ENCODE data around the gene MAGEB17.
"Not testable (repeated sequence)": the region's sequence is repeated elsewhere in the genome, so short reads cannot be mapped to it uniquely, and the experiment has no call there.

MAGEB17 gene

GRCh38 chrX:16140983-16141382 is 26.3 kb upstream of the MAGEB17 start:
- H3K9ac ChIP-seq (ENCODE audit: low read length) = no peak overlapping the region
- H3K9me3 ChIP-seq (ENCODE audit: control insufficient read depth, low read length) = no peaks in the 10 kb centered on the region
- no peak overlapping the region for H3K4me3 ChIP-seq (ENCODE audit: low read length)

GRCh38 chrX:16141422-16142245 is 25.6 kb upstream of the MAGEB17 start:
- Histone ChIP-seq H3K4me3 (ENCODE audit: low read length) (no peak overlapping the region), H3K9me3 (ENCODE audit: control insufficient read depth, low read length) (no peaks in the 10 kb centered on the region), H3K4me1 (ENCODE audit: control insufficient read depth, insufficient read depth, low read length) (no peaks in the 10 kb centered on the region), H3K27me3 (ENCODE audit: control insufficient read depth, insufficient read depth, low read length) (no peaks in the 10 kb centered on the region), H3K9ac (ENCODE audit: low read length) (no peak overlapping the region), H3K36me3 (ENCODE audit: control insufficient read depth, insufficient read depth, low read length) (no peaks in the 10 kb centered on the region)

More at GRCh38 chrX:16140983-16141382, 26.3 kb upstream of the MAGEB17 start:
- H3K4me1 ChIP-seq (ENCODE audit: control insufficient read depth, insufficient read depth, low read length) = no peaks in the 10 kb centered on the region
- H3K36me3 ChIP-seq (ENCODE audit: control insufficient read depth, insufficient read depth, low read length) = no peaks in the 10 kb centered on the region
- no peaks in the 10 kb centered on the region for H3K27me3 ChIP-seq (ENCODE audit: control insufficient read depth, insufficient read depth, low read length)

- H3K9me3 ChIP-seq (ENCODE audit: control insufficient read depth, low read length) = no peaks in the 10 kb centered on the region
- no peak overlapping the region for H3K9ac ChIP-seq (ENCODE audit: low read length)
- H3K36me3 ChIP-seq (ENCODE audit: control insufficient read depth, insufficient read depth, low read length) = no peaks in the 10 kb centered on the region
- no peaks in the 10 kb centered on the region for H3K4me1 ChIP-seq (ENCODE audit: control insufficient read depth, insufficient read depth, low read length)
- H3K27me3 ChIP-seq (ENCODE audit: control insufficient read depth, insufficient read depth, low read length) = no peaks in the 10 kb centered on the region
- no peak overlapping the region for H3K4me3 ChIP-seq (ENCODE audit: low read length)
Measured at GRCh38 chrX:16142246-16142558, 25.1 kb upstream of the MAGEB17 start.

GRCh38 chrX:16143968-16144367 is 23.3 kb upstream of the MAGEB17 start:
- no peaks in the 10 kb centered on the region for H3K36me3 ChIP-seq (ENCODE audit: control insufficient read depth, insufficient read depth, low read length)

GRCh38 chrX:16144420-16144819 is 22.9 kb upstream of the MAGEB17 start:
- H3K9ac ChIP-seq (ENCODE audit: low read length) = no peak overlapping the region
- H3K4me1 ChIP-seq (ENCODE audit: control insufficient read depth, insufficient read depth, low read length) = no peaks in the 10 kb centered on the region
- H3K9me3 ChIP-seq (ENCODE audit: control insufficient read depth, low read length) = no peaks in the 10 kb centered on the region
- no peaks in the 10 kb centered on the region for H3K27me3 ChIP-seq (ENCODE audit: control insufficient read depth, insufficient read depth, low read length)
- H3K4me3 ChIP-seq (ENCODE audit: low read length) = no peak overlapping the region
- H3K36me3 ChIP-seq (ENCODE audit: control insufficient read depth, insufficient read depth, low read length) = no peaks in the 10 kb centered on the region

More at GRCh38 chrX:16143968-16144367, 23.3 kb upstream of the MAGEB17 start:
- no peak overlapping the region for H3K9ac ChIP-seq (ENCODE audit: low read length)
- H3K4me1 ChIP-seq (ENCODE audit: control insufficient read depth, insufficient read depth, low read length) = no peaks in the 10 kb centered on the region
- H3K4me3 ChIP-seq (ENCODE audit: low read length) = no peak overlapping the region
- no peaks in the 10 kb centered on the region for H3K9me3 ChIP-seq (ENCODE audit: control insufficient read depth, low read length)
- no peaks in the 10 kb centered on the region for H3K27me3 ChIP-seq (ENCODE audit: control insufficient read depth, insufficient read depth, low read length)

DNA sequence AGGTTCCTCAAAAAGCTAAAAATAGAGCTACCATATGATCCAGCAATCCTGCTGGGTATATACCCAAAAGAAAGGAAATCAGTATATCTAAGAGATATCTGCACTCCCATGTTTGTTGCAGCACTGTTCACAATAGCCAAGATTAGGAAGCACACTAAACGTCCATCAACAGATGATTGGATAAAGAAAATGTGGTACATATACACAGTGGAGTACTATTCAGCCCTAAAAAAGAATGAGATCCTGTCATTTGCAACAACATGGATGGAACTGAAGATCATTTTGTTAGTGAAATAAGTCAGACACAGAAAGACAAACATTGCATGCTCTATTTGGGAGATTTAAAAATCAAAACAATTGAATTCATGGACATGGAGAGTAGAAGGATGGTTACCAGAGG is 22.2 kb upstream of the MAGEB17 start:
- not testable (repeated sequence) for H3K9ac ChIP-seq (ENCODE audit: low read length); H3K4me3 ChIP-seq (ENCODE audit: low read length); H3K27me3 ChIP-seq (ENCODE audit: control insufficient read depth, insufficient read depth, low read length); H3K9me3 ChIP-seq (ENCODE audit: control insufficient read depth, low read length); H3K36me3 ChIP-seq (ENCODE audit: control insufficient read depth, insufficient read depth, low read length); H3K4me1 ChIP-seq (ENCODE audit: control insufficient read depth, insufficient read depth, low read length)

- Histone ChIP-seq H3K4me1 (ENCODE audit: control insufficient read depth, insufficient read depth, low read length) (no peaks in the 10 kb centered on the region), H3K9ac (ENCODE audit: low read length) (no peak overlapping the region), H3K27me3 (ENCODE audit: control insufficient read depth, insufficient read depth, low read length) (no peaks in the 10 kb centered on the region), H3K9me3 (ENCODE audit: control insufficient read depth, low read length) (no peaks in the 10 kb centered on the region), H3K36me3 (ENCODE audit: control insufficient read depth, insufficient read depth, low read length) (no peaks in the 10 kb centered on the region), H3K4me3 (ENCODE audit: low read length) (no peak overlapping the region)
Measured at GRCh38 chrX:16145656-16146055, 21.6 kb upstream of the MAGEB17 start.

DNA sequence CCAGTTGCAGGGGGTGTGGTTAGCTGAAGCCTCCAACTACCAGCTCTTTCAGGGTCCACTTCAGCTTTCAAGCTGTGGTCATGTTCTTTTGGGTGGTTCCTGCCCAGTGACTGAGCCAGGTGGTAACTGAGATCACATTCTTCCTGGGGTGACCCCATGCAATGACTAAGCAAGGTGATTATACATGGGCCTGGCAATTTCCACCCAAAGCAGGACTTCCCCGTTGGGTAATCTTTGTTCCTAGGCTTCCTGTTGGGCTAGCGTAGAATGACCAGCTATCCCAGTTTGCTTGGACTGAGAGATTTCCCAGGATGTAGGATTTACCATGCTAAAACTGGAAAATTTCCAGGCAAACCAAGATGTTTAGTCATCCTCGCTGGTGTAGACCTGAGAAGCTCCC is 18.4 kb upstream of the MAGEB17 start:
- no peaks in the 10 kb centered on the region for H3K4me1 ChIP-seq (ENCODE audit: control insufficient read depth, insufficient read depth, low read length)
- no peaks in the 10 kb centered on the region for H3K36me3 ChIP-seq (ENCODE audit: control insufficient read depth, insufficient read depth, low read length)
- no peak overlapping the region for H3K9ac ChIP-seq (ENCODE audit: low read length)
- H3K9me3 ChIP-seq (ENCODE audit: control insufficient read depth, low read length) = no peaks in the 10 kb centered on the region
- H3K4me3 ChIP-seq (ENCODE audit: low read length) = no peak overlapping the region
- H3K27me3 ChIP-seq (ENCODE audit: control insufficient read depth, insufficient read depth, low read length) = no peaks in the 10 kb centered on the region

- H3K4me1 ChIP-seq (ENCODE audit: control insufficient read depth, insufficient read depth, low read length) = no peaks in the 10 kb centered on the region
- no peak overlapping the region for H3K4me3 ChIP-seq (ENCODE audit: low read length)
- no peak overlapping the region for H3K9ac ChIP-seq (ENCODE audit: low read length)
- no peaks in the 10 kb centered on the region for H3K9me3 ChIP-seq (ENCODE audit: control insufficient read depth, low read length)
- H3K36me3 ChIP-seq (ENCODE audit: control insufficient read depth, insufficient read depth, low read length) = no peaks in the 10 kb centered on the region
- no peaks in the 10 kb centered on the region for H3K27me3 ChIP-seq (ENCODE audit: control insufficient read depth, insufficient read depth, low read length)
Measured at GRCh38 chrX:16155581-16156096, 11.6 kb upstream of the MAGEB17 start.

GRCh38 chrX:16156692-16157331 is 10.5 kb upstream of the MAGEB17 start:
- Histone ChIP-seq H3K27me3 (ENCODE audit: control insufficient read depth, insufficient read depth, low read length) (no peaks in the 10 kb centered on the region), H3K4me1 (ENCODE audit: control insufficient read depth, insufficient read depth, low read length) (no peaks in the 10 kb centered on the region), H3K9ac (ENCODE audit: low read length) (no peak overlapping the region), H3K9me3 (ENCODE audit: control insufficient read depth, low read length) (no peaks in the 10 kb centered on the region), H3K4me3 (ENCODE audit: low read length) (no peak overlapping the region), H3K36me3 (ENCODE audit: control insufficient read depth, insufficient read depth, low read length) (no peaks in the 10 kb centered on the region)

DNA sequence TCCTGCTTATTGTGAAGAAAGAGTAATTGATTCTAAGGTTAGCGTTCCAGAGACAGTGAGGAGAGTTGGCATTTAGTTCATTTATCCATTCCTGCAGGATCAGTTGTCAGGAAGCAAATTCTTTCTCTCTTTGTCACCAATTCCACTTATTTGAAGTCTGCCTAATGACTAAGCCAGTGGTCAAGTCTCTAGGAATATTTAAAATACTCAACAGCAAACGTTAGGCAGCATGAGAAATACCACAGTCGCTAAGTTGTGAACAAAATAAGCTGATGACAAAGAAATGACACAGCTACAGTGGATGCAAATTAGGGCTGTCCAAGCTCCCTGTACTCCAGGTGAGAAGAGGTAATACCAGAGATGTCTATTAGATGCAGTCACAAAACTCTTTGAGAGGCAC is 6.6 kb upstream of the MAGEB17 start:
- Histone ChIP-seq H3K36me3 (ENCODE audit: control insufficient read depth, insufficient read depth, low read length) (no peaks in the 10 kb centered on the region), H3K9me3 (ENCODE audit: control insufficient read depth, low read length) (no peaks in the 10 kb centered on the region), H3K4me1 (ENCODE audit: control insufficient read depth, insufficient read depth, low read length) (no peaks in the 10 kb centered on the region), H3K9ac (ENCODE audit: low read length) (no peak overlapping the region), H3K27me3 (ENCODE audit: control insufficient read depth, insufficient read depth, low read length) (no peaks in the 10 kb centered on the region), H3K4me3 (ENCODE audit: low read length) (no peak overlapping the region)

- H3K27me3 ChIP-seq (ENCODE audit: control insufficient read depth, insufficient read depth, low read length); H3K36me3 ChIP-seq (ENCODE audit: control insufficient read depth, insufficient read depth, low read length); H3K9me3 ChIP-seq (ENCODE audit: control insufficient read depth, low read length); H3K9ac ChIP-seq (ENCODE audit: low read length); H3K4me1 ChIP-seq (ENCODE audit: control insufficient read depth, insufficient read depth, low read length); H3K4me3 ChIP-seq (ENCODE audit: low read length): not testable (repeated sequence)
Measured at GRCh38 chrX:16161173-16161572, 6.1 kb upstream of the MAGEB17 start.

Data from mucosa of stomach (tissue), 1 donor.